Osteocyte (in vitro differentiated cells): ENCODE data around the gene BRD3. TPM values are rescaled to one million over a fixed set of nuclear protein-coding genes. Genes with fewer than 3 reads are reported as not detected.

Source experiments
- DNase-seq: peaks from one replicate; pipeline ENCODE4 v3.0.0; 2021; ENCODE audit warnings: mixed read lengths; ENCODE audit not compliant: unreplicated experiment; ENCODE audit errors: extremely low spot score
- H3K27ac Mint-ChIP-seq: one replicate; pipeline ENCODE4 v1.8.0; 2021; ENCODE audit warnings: mild to moderate bottlenecking, mixed read lengths; ENCODE audit not compliant: unreplicated experiment
- H3K27me3 Mint-ChIP-seq: one replicate; pipeline ENCODE4 v1.8.0; 2021; ENCODE audit warnings: mixed read lengths; ENCODE audit not compliant: unreplicated experiment
- H3K36me3 Mint-ChIP-seq: one replicate; pipeline ENCODE4 v1.8.0; 2021; ENCODE audit warnings: mixed read lengths; ENCODE audit not compliant: unreplicated experiment
- H3K4me1 Mint-ChIP-seq: one replicate; pipeline ENCODE4 v1.8.0; 2021; ENCODE audit warnings: mixed read lengths; ENCODE audit not compliant: unreplicated experiment
- H3K4me3 Mint-ChIP-seq: one replicate; pipeline ENCODE4 v1.8.0; 2021; ENCODE audit warnings: mild to moderate bottlenecking, moderate library complexity, mixed read lengths; ENCODE audit not compliant: unreplicated experiment
- H3K9me3 Mint-ChIP-seq: one replicate; pipeline ENCODE4 v1.8.0; 2021; ENCODE audit warnings: mixed read lengths; ENCODE audit not compliant: unreplicated experiment
- CTCF ChIP-seq: fragments of 200-600 bp; sonication (generic); IDR thresholded peaks from 2 replicates; pipeline ENCODE4 v1.5.0; 2021; ENCODE audit warnings: antibody characterized with exemption, mild to moderate bottlenecking, moderate library complexity
- total RNA-seq: library from RNA; stranded (reverse); gene quantifications from 2 replicates; pipeline ENCODE4 v1.2.1, GENCODE V29; 2021

Gene BRD3
- total RNA-seq, 1 donor from 2014 or later: 56.2 TPM

- Mint-ChIP-seq H3K9me3 (no peaks in the 10 kb centered on the region), H3K4me3 (no peak overlapping the region), H3K36me3 (peaks cover 8% of the 10 kb centered on the region), H3K27ac (no peak overlapping the region), H3K4me1 (peaks cover 22% of the 10 kb centered on the region), H3K27me3 (no peaks in the 10 kb centered on the region)
- no peak for DNase-seq
- TF ChIP-seq CTCF: no peak
These were observed 14.4 kb downstream of the BRD3 start for GRCh38 chr9:134053401-134053871.

GRCh38 chr9:134052941-134053340 is 14.9 kb downstream of the BRD3 start:
- DNase-seq: no peak
- Mint-ChIP-seq H3K27me3 (no peaks in the 10 kb centered on the region), H3K4me1 (peaks cover 22% of the 10 kb centered on the region), H3K4me3 (no peak overlapping the region), H3K27ac (no peak overlapping the region), H3K9me3 (no peaks in the 10 kb centered on the region), H3K36me3 (peaks cover 12% of the 10 kb centered on the region)
- no peak for TF ChIP-seq CTCF

- TF ChIP-seq CTCF: no peak
These were observed 15.3 kb downstream of the BRD3 start for GRCh38 chr9:134052491-134052890.

GRCh38 chr9:134051319-134051718 is 16.5 kb downstream of the BRD3 start:
- TF ChIP-seq CTCF: no peak
- H3K9me3 Mint-ChIP-seq: no peaks in the 10 kb centered on the region
- H3K4me3 Mint-ChIP-seq: no peak overlapping the region
- H3K36me3 Mint-ChIP-seq: peaks cover 23% of the 10 kb centered on the region
- H3K27ac Mint-ChIP-seq: no peak overlapping the region
- H3K27me3 Mint-ChIP-seq: no peaks in the 10 kb centered on the region
- H3K4me1 Mint-ChIP-seq: peaks cover 12% of the 10 kb centered on the region
- DNase-seq: no peak

More at GRCh38 chr9:134052491-134052890, 15.3 kb downstream of the BRD3 start:
- H3K36me3 Mint-ChIP-seq: peaks cover 15% of the 10 kb centered on the region
- H3K27me3 Mint-ChIP-seq: no peaks in the 10 kb centered on the region
- peaks cover 22% of the 10 kb centered on the region for H3K4me1 Mint-ChIP-seq
- no peaks in the 10 kb centered on the region for H3K9me3 Mint-ChIP-seq
- H3K27ac Mint-ChIP-seq: no peak overlapping the region
- H3K4me3 Mint-ChIP-seq: no peak overlapping the region
- no peak for DNase-seq

- H3K27ac Mint-ChIP-seq: no peak overlapping the region
- no peak for TF ChIP-seq CTCF
These were observed 17.1 kb downstream of the BRD3 start for GRCh38 chr9:134050726-134051125.

More at GRCh38 chr9:134050726-134051125, 17.1 kb downstream of the BRD3 start:
- peaks cover 6% of the 10 kb centered on the region for H3K4me1 Mint-ChIP-seq
- H3K27me3 Mint-ChIP-seq: no peaks in the 10 kb centered on the region
- peaks cover 23% of the 10 kb centered on the region for H3K36me3 Mint-ChIP-seq
- no peak overlapping the region for H3K4me3 Mint-ChIP-seq
- no peak for DNase-seq
- H3K9me3 Mint-ChIP-seq: no peaks in the 10 kb centered on the region
